H1 (cell line): ENCODE data around the gene FNDC11. TPM values are rescaled to one million over a fixed set of nuclear protein-coding genes. Genes with fewer than 3 reads are reported as not detected.

Experiments
- BCL11A ChIP-seq, 2 experiments: IDR thresholded peaks; one replicate each; pipeline ENCODE4 v1.6.1; 2011; ENCODE audit warnings: low read depth in 2 of 2, low read length in 2 of 2, mild to moderate bottlenecking in 2 of 2
- CEBPB ChIP-seq: IDR thresholded peaks from 2 replicates; pipeline ENCODE4 v1.6.1; 2012; ENCODE audit warnings: low read depth, low read length
- SIRT6 ChIP-seq: IDR thresholded peaks from one replicate; pipeline ENCODE4 v1.7.1; 2012; ENCODE audit warnings: low read length, inconsistent platforms
- polyA plus RNA-seq, 7 experiments: library from polyadenylated mRNA; depleted of rRNA in 3 of 7; stranded (reverse) in 5 of 7; unstranded in 2 of 7; fragments of >200 nt in 5 of 7; fragments of 200-250 nt in 2 of 7; gene quantifications; 1 replicate in 5 of 7; 2 replicates in 1 of 7; 4 replicates in 1 of 7; pipeline versions ENCODE4 v1.2.1 to v1.2.3, GENCODE V29; 2011 to 2013; ENCODE audit warnings: missing spikeins in 2 of 7, mixed read lengths in 2 of 7
- total RNA-seq: library from RNA; stranded (reverse); fragmentation: NEBNext Ultra II Directional; extraction: Animal tissue kit (Norgen Biotek cat#: 25700); gene quantifications from 2 replicates; pipeline ENCODE4 v1.2.1, GENCODE V29; 2021

Gene FNDC11
- total and polyA plus RNA-seq, 2 of the 8 experiments (the other 6 are each of a cell fraction or from before 2014, with no cell fraction given): 2.6 to 8.8 TPM

GRCh38 chr20:63539092-63539430, 14.9 kb upstream of the FNDC11 start (continued):
- no peak for TF ChIP-seq CEBPB
- no peak for TF ChIP-seq BCL11A (IDR thresholded peaks at IDR 0.05; ENCODE audit: low read depth in 2 of 2, low read length in 2 of 2)
- TF ChIP-seq SIRT6: no peak
- TF ChIP-seq, all 59 proteins: peak for 0
